Measurements from ENCODE around the gene PACS1.

DNA sequence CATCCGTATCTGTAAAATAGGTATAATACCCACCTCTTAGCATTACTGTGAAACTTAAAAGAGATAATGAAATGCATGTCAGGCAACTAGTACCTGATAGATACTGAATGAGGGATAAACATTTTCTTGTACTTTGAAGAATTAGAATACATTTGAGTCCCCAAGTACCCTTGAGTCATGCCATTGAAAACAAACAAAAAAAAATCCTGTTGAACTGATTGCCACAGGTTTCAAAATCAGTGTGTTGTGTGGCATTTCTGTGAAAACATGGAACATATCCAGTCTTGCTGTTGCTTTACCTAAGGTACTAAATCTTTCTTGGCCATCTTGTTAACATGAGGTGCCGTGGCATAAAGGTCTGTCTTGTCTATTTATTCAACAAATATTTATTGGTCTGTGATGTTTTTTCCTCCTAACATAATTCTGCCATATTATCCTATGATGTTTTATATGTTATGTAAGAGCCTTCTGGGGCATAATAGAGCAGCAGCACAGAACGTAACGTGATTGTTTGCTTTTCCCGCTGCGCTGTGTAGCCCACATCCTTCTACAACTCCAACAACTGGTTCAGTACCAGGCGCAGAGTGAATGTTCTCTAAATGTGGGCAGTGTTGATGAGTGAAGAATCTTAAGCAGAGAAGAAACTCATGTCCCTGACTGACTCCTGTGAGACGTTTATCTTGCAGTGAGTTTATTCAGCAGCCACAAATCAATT is 119.1 kb downstream of the PACS1 start:
- TF ChIP-seq POLR2A (IDR thresholded peaks at IDR 0.05): no peak
- no peak for TF ChIP-seq POLR2AphosphoS5 (IDR thresholded peaks at IDR 0.05)

Data from stomach (tissue), 4 donors.